IMR-90 (cell line): ENCODE results near the gene PIEZO1. TPM values are rescaled to one million over a fixed set of nuclear protein-coding genes. Genes with fewer than 3 reads are reported as not detected.

ENCODE experiments used
- ATAC-seq: fragments of 200-7000 bp; cut with Tn5 transposase; 2 replicates; pipeline ENCODE4 v1.9.1; 2020; ENCODE audit warnings: low read depth, mild to moderate bottlenecking, moderate library complexity
- BruUV-seq: library from RNA; stranded (reverse); fragments of 400-500 nt; replicated peaks from 2 replicates; lab custom pipeline; 2021; lab: Mats Ljungman, UMichigan
- CTCF ChIA-PET: fragments of 300-600 bp; formaldehyde crosslinking; extraction: SDS; loops from one replicate; lab custom pipeline; 2021; ENCODE audit warnings: antibody characterized with exemption; lab: Yijun Ruan, JAX
- POLR2A ChIA-PET: fragments of 300-600 bp; sonication (Branson Sonifier 250); formaldehyde crosslinking; loops from one replicate; lab custom pipeline; 2022; ENCODE audit warnings: antibody characterized with exemption; ENCODE audit not compliant: unreplicated experiment; lab: Charles Lee
- DNase-seq: peaks from one replicate; pipeline ENCODE4 v3.0.0; 2013
- H2AFZ ChIP-seq: replicated peaks from 2 replicates; pipeline ENCODE3; 2013; ENCODE audit warnings: low read length, mild to moderate bottlenecking; ENCODE audit not compliant: poor library complexity
- H2AK5ac ChIP-seq: 2 replicates; pipeline ENCODE4 v1.6.1; 2013; ENCODE audit warnings: low read depth, low read length, inconsistent platforms
- H2AK9ac ChIP-seq: replicated peaks from 2 replicates; pipeline ENCODE3; 2013; ENCODE audit warnings: mild to moderate bottlenecking, low read depth, low read length, moderate library complexity; ENCODE audit not compliant: poor library complexity
- H2BK120ac ChIP-seq: 2 replicates; pipeline ENCODE4 v1.6.1; 2013; ENCODE audit warnings: low read depth, low read length, inconsistent platforms
- H2BK15ac ChIP-seq: 3 replicates; pipeline ENCODE4 v1.6.1; 2013; ENCODE audit warnings: low read depth, low read length, inconsistent platforms
- H2BK20ac ChIP-seq: 2 replicates; pipeline ENCODE4 v1.6.1; 2013; ENCODE audit warnings: low read depth, mild to moderate bottlenecking, inconsistent platforms, low read length, moderate library complexity
- H2BK5ac ChIP-seq: 2 replicates; pipeline ENCODE4 v1.6.1; 2013; ENCODE audit warnings: mild to moderate bottlenecking, low read depth, low read length, inconsistent platforms; ENCODE audit not compliant: poor library complexity, severe bottlenecking
- H3K14ac ChIP-seq: replicated peaks from 2 replicates; pipeline ENCODE4 v1.6.1; 2013; ENCODE audit warnings: low read depth, low read length, inconsistent platforms
- H3K18ac ChIP-seq: 2 replicates; pipeline ENCODE4 v1.6.1; 2013; ENCODE audit warnings: low read depth, low read length, control low read depth
- H3K23ac ChIP-seq: 2 replicates; pipeline ENCODE4 v1.6.1; 2013; ENCODE audit warnings: low read depth, low read length, inconsistent platforms
- H3K27ac ChIP-seq: 2 replicates; pipeline ENCODE4 v1.5.1; 2013; ENCODE audit warnings: mild to moderate bottlenecking, control low read depth, low read length; ENCODE audit not compliant: insufficient read depth
- H3K27me3 ChIP-seq: 2 replicates; pipeline ENCODE4 v1.6.1; 2013; ENCODE audit warnings: low read length; ENCODE audit not compliant: control insufficient read depth, insufficient read depth
- H3K36me3 ChIP-seq: 2 replicates; pipeline ENCODE4 v1.6.1; 2013; ENCODE audit warnings: low read length, mixed read lengths; ENCODE audit not compliant: control insufficient read depth, insufficient read depth
- H3K4ac ChIP-seq: 2 replicates; pipeline ENCODE4 v1.6.1; 2013; ENCODE audit warnings: low read depth, low read length, inconsistent platforms
- H3K4me1 ChIP-seq: 2 replicates; pipeline ENCODE4 v1.6.1; 2013; ENCODE audit warnings: low read length, mixed read lengths; ENCODE audit not compliant: control insufficient read depth, insufficient read depth
- H3K4me2 ChIP-seq: 2 replicates; pipeline ENCODE4 v1.6.1; 2013; ENCODE audit warnings: low read depth, mild to moderate bottlenecking, control low read depth, low read length, moderate library complexity
- H3K4me3 ChIP-seq: 2 replicates; pipeline ENCODE4 v1.5.1; 2013; ENCODE audit warnings: low read depth, mild to moderate bottlenecking, control low read depth, low read length, moderate library complexity; ENCODE audit not compliant: insufficient read depth
- H3K56ac ChIP-seq: 2 replicates; pipeline ENCODE4 v1.6.1; 2013; ENCODE audit warnings: low read length, inconsistent platforms; ENCODE audit not compliant: insufficient read depth; ENCODE audit errors: extremely low read depth
- H3K79me1 ChIP-seq, 2 experiments: 2 replicates each; pipeline ENCODE4 v1.6.1; 2013; ENCODE audit warnings: low read length in 2 of 2, inconsistent platforms in 1 of 2, low read depth in 1 of 2
- H3K9ac ChIP-seq: 2 replicates; pipeline ENCODE4 v1.6.1; 2013; ENCODE audit warnings: low read depth, low read length, control low read depth
- H3K9me1 ChIP-seq: 2 replicates; pipeline ENCODE4 v1.6.1; 2013; ENCODE audit warnings: low read length, inconsistent platforms; ENCODE audit not compliant: insufficient read depth
- H3K9me3 ChIP-seq: 2 replicates; pipeline ENCODE4 v1.6.1; 2013; ENCODE audit warnings: low read length; ENCODE audit not compliant: control insufficient read depth, insufficient read depth
- H4K20me1 ChIP-seq: 2 replicates; pipeline ENCODE4 v1.6.1; 2013; ENCODE audit warnings: low read length, inconsistent platforms; ENCODE audit not compliant: insufficient read depth
- H4K5ac ChIP-seq: 2 replicates; pipeline ENCODE4 v1.6.1; 2013; ENCODE audit warnings: mild to moderate bottlenecking, low read depth, low read length, control low read depth
- H4K8ac ChIP-seq, 2 experiments: 2 replicates each; pipeline ENCODE4 v1.6.1; 2013; ENCODE audit warnings: low read depth in 2 of 2, low read length in 2 of 2, control low read depth in 1 of 2, inconsistent platforms in 1 of 2
- H4K91ac ChIP-seq: 2 replicates; pipeline ENCODE4 v1.6.1; 2013; ENCODE audit warnings: low read depth, low read length, inconsistent platforms; ENCODE audit not compliant: insufficient read depth
- BHLHE40 ChIP-seq: fragments of 150-350 bp; IDR thresholded peaks from 2 replicates; pipeline ENCODE4 v1.6.1; 2016; ENCODE audit warnings: mild to moderate bottlenecking, low read depth, low read length
- CEBPB ChIP-seq: IDR thresholded peaks from 2 replicates; pipeline ENCODE4 v1.6.1; 2012; ENCODE audit warnings: low read depth, low read length, improper control_type of control experiment
- CHD1 ChIP-seq: IDR thresholded peaks from 2 replicates; pipeline ENCODE4 v1.6.1; 2012; ENCODE audit warnings: low read depth, low read length, improper control_type of control experiment
- FOS ChIP-seq: fragments of 150-350 bp; IDR thresholded peaks from 2 replicates; pipeline ENCODE4 v1.6.1; 2016; ENCODE audit warnings: low read depth, low read length
- MAFK ChIP-seq: IDR thresholded peaks from 2 replicates; pipeline ENCODE4 v1.6.1; 2012; ENCODE audit warnings: low read depth, low read length, improper control_type of control experiment
- MXI1 ChIP-seq: IDR thresholded peaks from 2 replicates; pipeline ENCODE4 v1.6.1; 2012; ENCODE audit warnings: low read depth, mild to moderate bottlenecking, low read length, moderate library complexity, borderline replicate concordance
- RCOR1 ChIP-seq: IDR thresholded peaks from 2 replicates; pipeline ENCODE4 v1.6.1; 2012; ENCODE audit warnings: mild to moderate bottlenecking, low read length, improper control_type of control experiment; ENCODE audit not compliant: insufficient replicate concordance
- RFX5 ChIP-seq: IDR thresholded peaks from 2 replicates; pipeline ENCODE4 v1.8.0; 2012; ENCODE audit warnings: low read depth, mild to moderate bottlenecking, low read length, moderate library complexity
- SMC3 ChIP-seq: fragments of 150-350 bp; IDR thresholded peaks from 2 replicates; pipeline ENCODE4 v1.6.1; 2016; ENCODE audit warnings: low read depth, mild to moderate bottlenecking, antibody characterized with exemption, low read length, moderate library complexity
- WGBS, 2 experiments: methylation state at CpG; one replicate each; pipeline versions ENCODE4 v1.1.5 to v1.1.7; 2013; ENCODE audit warnings: missing lambda C conversion rate in 2 of 2; ENCODE audit not compliant: insufficient read length in 1 of 2; ENCODE audit errors: extremely low coverage in 2 of 2; 5-methylcytosine and 5-hydroxymethylcytosine counted together
- dilution Hi-C: fragments of 300-500 bp; cut with HindIII; formaldehyde crosslinking; loops from one replicate; pipeline ENCODE4 v1.14.3; 2018; ENCODE audit warnings: low sequenced_read_pairs; ENCODE audit not compliant: unreplicated experiment
- in situ Hi-C: fragments of 300-500 bp; cut with MboI; formaldehyde crosslinking; loops from 3 replicates; pipeline ENCODE4 v1.14.3; 2019; ENCODE audit warnings: low sequenced_read_pairs, inconsistent platforms, mixed read lengths
- intact Hi-C: fragments of 100-400 bp; cut with micrococcal nuclease; formaldehyde crosslinking; loops from 2 replicates; pipeline ENCODE4 v1.10.0; 2022
- polyA plus RNA-seq, 3 experiments: library from polyadenylated mRNA; depleted of rRNA; stranded (reverse); fragments of >200 nt; gene quantifications; 2 replicates each; pipeline ENCODE4 v1.2.3, GENCODE V29; 2012; ENCODE audit warnings: low replicate concordance in 1 of 3
- total RNA-seq: library from RNA; depleted of rRNA; stranded (reverse); fragments of >200 nt; gene quantifications from 2 replicates; pipeline ENCODE4 v1.2.3, GENCODE V29; 2012
- TF ChIP-seq, protein P1 (sequence below): fragments of 150-350 bp; IDR thresholded peaks from 2 replicates; pipeline ENCODE4 v1.6.1; 2017; ENCODE audit warnings: mild to moderate bottlenecking, antibody characterized with exemption, low read length, low read depth

PIEZO1 gene
- total and polyA plus RNA-seq, 2 of the 4 experiments (the other 2 are of a cell fraction): 36.2 to 372 TPM

DNA sequence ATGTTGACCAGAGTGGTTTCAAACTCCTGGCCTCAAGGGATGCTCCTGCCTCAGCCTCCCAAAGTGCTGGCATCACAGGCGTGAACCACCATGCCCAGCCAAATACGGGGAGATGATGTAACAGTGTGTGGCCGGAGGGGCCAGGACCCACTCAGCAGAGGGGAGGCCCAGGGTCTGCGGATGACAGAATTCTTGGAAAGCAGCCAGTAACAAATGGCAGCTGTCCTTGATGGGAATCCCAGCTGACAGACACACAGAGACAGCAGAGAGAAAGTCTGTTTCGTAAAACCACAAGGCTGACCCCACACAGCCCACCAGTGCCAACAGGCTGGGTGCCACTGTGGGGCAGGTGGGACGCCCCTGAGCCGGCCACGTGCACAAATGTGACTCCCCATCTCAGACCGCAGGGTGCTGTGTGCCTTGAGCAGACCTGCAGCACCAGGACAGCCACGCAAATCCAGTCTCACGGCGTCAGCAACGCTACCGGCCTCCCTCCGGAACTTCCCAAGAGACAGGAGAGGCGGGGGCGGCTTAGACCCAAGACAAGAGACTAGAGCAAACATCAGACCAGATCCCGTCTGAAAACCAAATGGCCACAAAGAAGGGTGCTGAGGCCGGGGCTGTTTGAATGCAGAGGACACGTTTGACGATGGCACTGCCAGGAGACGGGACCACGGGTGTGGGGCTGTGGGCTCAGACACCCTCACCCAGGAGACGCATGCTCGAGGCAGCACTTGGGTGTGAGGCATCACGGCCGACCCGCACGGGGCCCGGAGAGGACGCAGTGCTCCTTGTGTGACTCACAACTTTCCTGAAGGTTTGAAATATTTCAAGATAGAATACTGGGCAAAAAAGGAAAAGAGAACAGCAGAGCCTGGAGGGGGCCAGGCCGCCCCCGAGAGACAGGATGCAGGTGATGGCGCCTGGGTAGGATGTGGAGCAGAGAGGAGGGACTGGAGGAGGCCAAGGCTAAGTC is 54.1 kb downstream of the PIEZO1 start:
- peak; percentile 61 for ATAC-seq
- Histone ChIP-seq H3K56ac (no peak overlapping the region), H3K14ac (no peak overlapping the region), H3K9me3 (no peaks in the 10 kb centered on the region), H4K91ac (no peak overlapping the region), H2AK9ac (peak overlapping the region; percentile 23), H4K8ac (no peak overlapping the region), H3K4ac (no peak overlapping the region), H3K79me1 (peaks cover 0 to 36% of the 10 kb centered on the region in 2 experiments; a peak in 3 of 4 replicates), H2AFZ (peak overlapping the region; percentile 17), H3K9ac (no peak overlapping the region), H3K4me1 (no peaks in the 10 kb centered on the region), H2BK5ac (no peak overlapping the region), H2AK5ac (peak overlapping the region; percentile 24; the same call in 1 of the 2 replicates), H3K36me3 (peaks cover 78% of the 10 kb centered on the region), H3K23ac (no peak overlapping the region), H3K18ac (no peak overlapping the region), H3K27ac (no peak overlapping the region), H4K5ac (no peak overlapping the region), H3K4me2 (no peak overlapping the region), H2BK120ac (no peak overlapping the region), H4K20me1 (peaks cover 37% of the 10 kb centered on the region), H3K4me3 (no peak overlapping the region), H2BK20ac (no peak overlapping the region), H2BK15ac (no peak overlapping the region), H3K27me3 (no peaks in the 10 kb centered on the region), H3K9me1 (no peaks in the 10 kb centered on the region; the same call in 1 of the 2 replicates)
- POLR2A ChIA-PET: no interaction called here
- intact Hi-C loops: no loop called here
- CTCF ChIA-PET: no interaction called here
- no TSS peak for BruUV-seq
- dilution Hi-C loops: no loop called here
- peak; percentile 59 for DNase-seq
- TF ChIP-seq RFX5 (no peak), SMC3 (no peak), CHD1 (no peak), FOS (0 out of 2 replicates have a peak, but pooled peaks have one; percentile 17), MXI1 (no peak), RCOR1 (no peak), MAFK (no peak), CEBPB (no peak), BHLHE40 (peak; percentile 77)
- TF ChIP-seq, protein P1, sequence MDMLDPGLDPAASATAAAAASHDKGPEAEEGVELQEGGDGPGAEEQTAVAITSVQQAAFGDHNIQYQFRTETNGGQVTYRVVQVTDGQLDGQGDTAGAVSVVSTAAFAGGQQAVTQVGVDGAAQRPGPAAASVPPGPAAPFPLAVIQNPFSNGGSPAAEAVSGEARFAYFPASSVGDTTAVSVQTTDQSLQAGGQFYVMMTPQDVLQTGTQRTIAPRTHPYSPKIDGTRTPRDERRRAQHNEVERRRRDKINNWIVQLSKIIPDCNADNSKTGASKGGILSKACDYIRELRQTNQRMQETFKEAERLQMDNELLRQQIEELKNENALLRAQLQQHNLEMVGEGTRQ: no peak
- in situ Hi-C loops: no loop called here
- 78% methylated on average over 12 of the region's 34 CpGs; no CpG with 5 or more reads in 1 of the 2 experiments for WGBS, 2 experiments
